Activated naive CD8-positive, alpha-beta T cell treated with anti-CD3 and anti-CD28 coated beads, Interleukin-2, amount 50 U/mL, for 24 hours (primary cell): ENCODE results near the gene ADGRF1.
"Not testable (repeated sequence)": the region's sequence is repeated elsewhere in the genome, so short reads cannot be mapped to it uniquely, and the experiment has no call there.

Source experiments
- ATAC-seq: fragments of 150-1000 bp; cut with Tn5 transposase; one replicate; pipeline ENCODE4 v1.10.0; 2021
- DNase-seq: peaks from one replicate; pipeline ENCODE4 v3.0.0; 2021
- H3K27ac Mint-ChIP-seq: one replicate; pipeline ENCODE4 v1.8.0; 2021; ENCODE audit warnings: mild to moderate bottlenecking, mixed read lengths
- H3K27me3 Mint-ChIP-seq: one replicate; pipeline ENCODE4 v1.8.0; 2021; ENCODE audit warnings: mixed read lengths
- H3K36me3 Mint-ChIP-seq: one replicate; pipeline ENCODE4 v1.8.0; 2021; ENCODE audit warnings: low read depth, mixed read lengths
- H3K4me1 Mint-ChIP-seq: one replicate; pipeline ENCODE4 v1.8.0; 2021; ENCODE audit warnings: mixed read lengths
- H3K4me3 Mint-ChIP-seq: one replicate; pipeline ENCODE4 v1.8.0; 2021; ENCODE audit warnings: mild to moderate bottlenecking, moderate library complexity, mixed read lengths
- H3K9me3 Mint-ChIP-seq: one replicate; pipeline ENCODE4 v1.8.0; 2021; ENCODE audit warnings: mixed read lengths

Gene ADGRF1

DNA sequence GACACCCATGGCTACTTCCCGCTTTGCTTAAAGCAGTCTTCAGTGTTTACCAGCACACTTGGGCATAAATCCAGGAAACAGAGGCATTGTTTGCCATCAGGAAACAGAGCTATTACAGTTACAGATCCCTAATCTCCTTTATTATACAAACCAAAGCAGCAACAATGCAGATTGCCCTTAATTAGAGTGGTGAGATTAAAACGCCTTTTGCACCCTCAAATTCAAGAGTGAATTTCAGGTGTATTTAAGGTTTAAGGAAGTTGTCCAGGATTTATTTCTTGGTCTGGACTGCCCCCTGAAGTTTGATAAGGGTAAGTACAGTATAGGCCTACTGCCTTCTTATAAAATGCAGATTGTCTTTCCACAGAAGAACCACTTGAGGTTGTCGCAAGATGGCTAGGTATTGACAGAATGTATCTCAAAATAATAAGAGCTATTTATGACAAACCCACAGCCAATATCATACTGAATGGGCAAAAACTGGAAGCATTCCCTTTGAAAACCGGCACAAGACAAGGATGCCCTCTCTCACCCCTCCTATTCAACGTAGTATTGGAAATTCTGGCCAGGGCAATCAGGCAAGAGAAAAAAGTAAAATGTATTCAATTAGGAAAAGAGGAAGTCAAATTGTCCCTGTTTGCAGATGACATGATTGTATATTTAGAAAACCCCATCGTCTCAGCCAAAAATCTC lies 51.2 kb downstream of the ADGRF1 start:
- H3K4me1 Mint-ChIP-seq, ATAC-seq, H3K4me3 Mint-ChIP-seq, H3K9me3 Mint-ChIP-seq, H3K27ac Mint-ChIP-seq, H3K36me3 Mint-ChIP-seq, H3K27me3 Mint-ChIP-seq, DNase-seq: not testable (repeated sequence)

DNA sequence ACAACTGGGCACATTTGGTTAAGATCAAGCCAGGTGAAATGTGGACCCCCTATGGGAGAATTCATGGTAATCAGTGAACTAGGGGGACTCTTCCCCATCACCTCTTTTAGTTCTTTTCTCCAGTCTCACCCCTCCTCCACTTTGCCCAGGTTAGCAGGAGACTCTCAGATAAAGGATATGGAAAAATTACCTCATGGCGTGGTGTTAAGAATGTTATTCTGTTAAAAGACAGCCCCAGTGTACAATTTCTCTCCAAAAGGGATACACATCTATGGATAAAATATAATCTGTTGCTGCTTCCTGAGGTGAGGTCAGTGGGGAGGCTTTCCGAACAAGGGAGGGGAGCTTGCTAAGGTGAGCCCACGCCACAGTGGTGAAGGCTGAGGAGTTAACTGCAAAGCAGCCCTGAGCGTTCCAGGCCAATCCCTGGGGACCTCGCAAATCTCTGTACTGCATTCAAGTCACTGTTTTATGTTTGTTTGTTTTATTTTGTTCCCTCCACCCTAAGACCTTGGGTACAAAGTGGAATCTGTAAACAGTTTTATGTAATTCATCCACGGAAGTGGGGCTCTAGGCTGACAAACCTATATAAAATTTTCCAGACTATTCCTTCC lies 52.0 kb downstream of the ADGRF1 start:
- DNase-seq (no peak), ATAC-seq (no peak)
- H3K36me3 Mint-ChIP-seq: no peaks in the 10 kb centered on the region
- H3K27ac Mint-ChIP-seq: no peak overlapping the region
- no peaks in the 10 kb centered on the region for H3K4me1 Mint-ChIP-seq
- peaks cover 4% of the 10 kb centered on the region for H3K27me3 Mint-ChIP-seq
- H3K4me3 Mint-ChIP-seq: no peak overlapping the region
- H3K9me3 Mint-ChIP-seq: no peaks in the 10 kb centered on the region

DNA sequence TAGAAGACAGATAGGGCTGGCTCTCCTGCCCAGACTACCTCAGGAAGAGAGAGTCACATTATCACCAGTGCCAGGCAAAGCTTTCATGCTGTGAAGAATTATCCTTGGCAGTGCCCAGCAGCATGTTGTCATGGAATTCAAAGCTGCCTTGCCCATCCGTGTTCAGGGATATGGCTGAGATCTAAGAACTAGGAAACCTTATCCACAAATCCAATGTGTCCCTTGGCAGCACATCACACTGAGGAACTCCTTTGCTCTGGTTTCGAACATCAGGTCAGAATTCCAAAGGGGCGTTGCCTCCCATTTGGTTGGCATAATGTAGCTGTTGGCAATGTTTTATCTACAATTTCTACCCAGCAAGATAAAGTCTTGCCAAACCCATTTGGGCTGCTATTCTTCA lies 52.7 kb downstream of the ADGRF1 start:
- Mint-ChIP-seq H3K27me3 (peaks cover 4% of the 10 kb centered on the region), H3K27ac (no peak overlapping the region), H3K9me3 (no peaks in the 10 kb centered on the region), H3K4me3 (no peak overlapping the region), H3K4me1 (no peaks in the 10 kb centered on the region), H3K36me3 (no peaks in the 10 kb centered on the region)
- DNase-seq (no peak), ATAC-seq (no peak)

DNA sequence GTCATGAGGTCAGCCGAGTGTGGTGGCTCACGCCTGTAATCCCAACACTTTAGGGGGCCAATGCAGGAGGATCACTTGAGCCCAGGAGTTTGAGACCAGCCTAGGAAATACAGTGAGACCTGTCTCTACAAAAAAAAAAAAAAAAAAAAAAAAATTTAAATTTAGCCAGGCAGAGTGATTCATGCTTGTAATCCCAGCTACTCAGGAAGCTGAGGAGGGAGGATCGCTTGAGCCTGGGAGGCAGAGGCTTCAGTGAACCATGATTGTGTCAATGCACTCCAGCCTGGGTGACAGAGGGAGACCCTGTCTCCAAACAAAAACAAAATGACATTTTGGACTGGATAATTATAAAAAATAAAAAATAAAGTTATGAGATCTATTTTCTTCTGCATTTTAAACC lies 56.2 kb downstream of the ADGRF1 start:
- H3K4me3 Mint-ChIP-seq: no peak overlapping the region
- no peaks in the 10 kb centered on the region for H3K9me3 Mint-ChIP-seq
- no peaks in the 10 kb centered on the region for H3K27me3 Mint-ChIP-seq
- no peak overlapping the region for H3K27ac Mint-ChIP-seq
- no peaks in the 10 kb centered on the region for H3K4me1 Mint-ChIP-seq
- no peaks in the 10 kb centered on the region for H3K36me3 Mint-ChIP-seq
- no peak for DNase-seq
- no peak for ATAC-seq

DNA sequence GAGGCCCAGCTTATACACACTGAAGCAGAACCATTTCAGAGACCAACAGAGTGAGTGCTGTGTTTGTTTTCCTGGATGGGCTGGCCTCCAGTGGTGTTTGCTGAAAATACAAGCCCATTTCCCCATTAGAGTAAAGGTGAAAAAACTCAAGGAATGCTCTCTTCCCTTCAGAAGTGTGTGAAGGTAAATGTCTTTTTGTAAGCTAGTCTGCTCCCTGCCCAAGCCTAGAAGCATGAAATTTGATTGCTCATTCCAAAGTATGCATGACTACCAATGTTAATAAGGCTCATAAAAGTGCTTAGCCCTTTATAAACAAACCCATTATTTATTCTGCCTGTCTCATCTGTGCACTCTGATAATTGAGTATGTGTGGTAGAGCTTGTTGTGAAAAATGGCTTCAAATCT lies 59.1 kb downstream of the ADGRF1 start:
- Mint-ChIP-seq H3K4me3 (no peak overlapping the region), H3K27ac (no peak overlapping the region), H3K4me1 (no peaks in the 10 kb centered on the region), H3K27me3 (no peaks in the 10 kb centered on the region), H3K36me3 (no peaks in the 10 kb centered on the region), H3K9me3 (no peaks in the 10 kb centered on the region)
- ATAC-seq (no peak), DNase-seq (no peak)

DNA sequence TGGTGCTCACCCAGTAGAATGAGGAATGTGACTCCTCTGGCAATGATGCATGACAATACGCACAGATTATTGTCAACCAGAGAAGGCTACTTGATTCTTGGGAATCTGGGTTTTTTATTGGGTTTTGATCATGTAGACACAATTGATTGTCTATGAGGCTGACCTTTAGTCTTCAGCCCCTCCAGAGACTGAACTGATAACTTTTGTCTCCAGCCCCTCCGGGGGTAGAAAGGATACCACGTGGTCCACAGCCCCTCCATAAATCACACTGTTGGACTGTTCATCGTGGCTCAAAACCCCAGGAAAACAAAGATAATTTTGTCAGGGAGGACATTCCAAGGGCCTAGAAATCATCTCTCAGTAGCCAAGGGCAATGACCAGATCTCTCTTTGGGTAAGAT lies 62.9 kb downstream of the ADGRF1 start:
- H3K36me3 Mint-ChIP-seq: no peaks in the 10 kb centered on the region
- no peaks in the 10 kb centered on the region for H3K9me3 Mint-ChIP-seq
- no peaks in the 10 kb centered on the region for H3K27me3 Mint-ChIP-seq
- no peak overlapping the region for H3K27ac Mint-ChIP-seq
- H3K4me3 Mint-ChIP-seq: no peak overlapping the region
- H3K4me1 Mint-ChIP-seq: no peaks in the 10 kb centered on the region
- DNase-seq (no peak), ATAC-seq (no peak)

DNA sequence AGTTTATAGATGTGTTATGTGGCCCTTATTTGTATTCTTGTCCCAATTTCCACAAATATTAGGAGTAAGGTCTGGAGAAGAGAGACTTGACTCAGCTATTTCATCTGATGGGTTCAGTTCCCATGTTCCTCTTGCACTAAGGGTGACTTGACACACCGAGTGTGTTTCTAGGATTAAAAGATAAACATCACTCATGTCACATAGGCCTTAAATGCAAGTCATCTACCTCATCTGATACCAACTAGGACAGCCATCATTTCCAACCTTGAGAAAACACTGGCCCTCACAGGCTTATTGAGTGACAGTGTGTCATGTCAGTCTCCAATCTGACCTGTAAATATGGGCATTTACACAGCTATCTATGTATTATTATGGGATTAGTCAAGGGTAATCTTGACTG lies 67.3 kb downstream of the ADGRF1 start:
- DNase-seq (no peak), ATAC-seq (no peak)
- no peaks in the 10 kb centered on the region for H3K36me3 Mint-ChIP-seq
- no peaks in the 10 kb centered on the region for H3K4me1 Mint-ChIP-seq
- H3K27ac Mint-ChIP-seq: no peak overlapping the region
- no peak overlapping the region for H3K4me3 Mint-ChIP-seq
- H3K9me3 Mint-ChIP-seq: no peaks in the 10 kb centered on the region
- H3K27me3 Mint-ChIP-seq: peaks cover 1% of the 10 kb centered on the region

DNA sequence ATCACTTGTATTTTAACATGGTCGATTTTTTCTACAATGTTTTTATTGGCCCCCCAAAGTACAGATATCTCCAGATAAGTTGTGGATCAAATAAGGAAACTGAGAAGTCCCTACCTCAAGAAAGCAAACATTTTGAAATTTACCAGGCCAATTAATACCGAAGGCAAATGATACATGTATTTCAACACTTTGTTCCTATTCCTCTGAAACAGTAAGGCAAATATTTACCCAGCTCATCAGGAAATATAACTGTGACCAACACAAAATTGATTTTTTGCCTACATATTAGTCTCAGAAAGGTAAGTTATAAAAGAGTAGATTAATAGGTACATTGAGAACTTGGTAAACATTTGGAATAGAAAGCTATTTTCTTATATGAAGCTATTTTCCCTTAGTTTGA lies 69.1 kb downstream of the ADGRF1 start:
- Mint-ChIP-seq H3K4me3 (no peak overlapping the region), H3K27ac (no peak overlapping the region), H3K9me3 (no peaks in the 10 kb centered on the region), H3K27me3 (peaks cover 3% of the 10 kb centered on the region), H3K4me1 (no peaks in the 10 kb centered on the region), H3K36me3 (no peaks in the 10 kb centered on the region)
- no peak for DNase-seq
- no peak for ATAC-seq

DNA sequence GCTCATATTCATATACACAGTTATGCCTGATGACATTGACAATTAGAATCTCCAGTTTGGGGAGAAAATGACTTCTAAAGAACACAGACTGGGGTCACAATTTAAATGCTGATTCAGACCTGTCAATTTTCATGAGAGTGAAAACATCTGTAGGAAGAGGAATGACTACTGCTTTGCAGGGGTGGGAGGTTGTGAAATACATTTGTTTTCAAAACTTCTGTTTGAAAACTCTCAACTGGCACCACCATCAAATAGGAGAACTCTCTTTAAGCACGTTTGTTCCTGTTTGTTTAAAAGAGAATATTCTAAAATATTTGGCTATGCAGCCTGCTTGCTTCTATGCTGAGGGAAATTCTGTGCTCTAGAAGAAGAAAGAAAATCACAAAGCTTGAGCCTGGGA lies 69.6 kb downstream of the ADGRF1 start:
- no peak overlapping the region for H3K27ac Mint-ChIP-seq
- no peaks in the 10 kb centered on the region for H3K36me3 Mint-ChIP-seq
- H3K27me3 Mint-ChIP-seq: peaks cover 3% of the 10 kb centered on the region
- no peaks in the 10 kb centered on the region for H3K9me3 Mint-ChIP-seq
- no peaks in the 10 kb centered on the region for H3K4me1 Mint-ChIP-seq
- ATAC-seq: no peak
- H3K4me3 Mint-ChIP-seq: no peak overlapping the region
- DNase-seq: no peak

DNA sequence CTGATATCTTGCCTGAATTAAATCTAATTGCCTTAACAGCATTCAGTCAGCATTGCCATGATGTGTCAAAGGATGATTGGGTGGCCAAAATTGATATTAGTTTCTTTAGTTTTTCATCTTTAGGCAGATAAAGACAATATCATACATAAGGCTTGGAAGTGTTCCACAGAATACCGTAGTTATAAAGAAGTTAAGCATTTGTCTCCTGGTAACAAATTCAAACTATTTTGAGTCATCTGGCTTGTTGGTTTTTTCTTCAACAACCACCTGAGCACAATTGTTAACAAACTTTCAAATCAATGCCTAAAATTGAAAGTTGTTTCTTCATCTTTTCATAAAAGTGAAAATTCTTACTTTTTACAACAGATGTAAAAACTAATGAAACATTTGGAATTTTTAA lies 72.9 kb downstream of the ADGRF1 start:
- DNase-seq (no peak), ATAC-seq (no peak)
- Mint-ChIP-seq H3K27ac (no peak overlapping the region), H3K27me3 (peaks cover 12% of the 10 kb centered on the region), H3K4me1 (no peaks in the 10 kb centered on the region), H3K4me3 (no peak overlapping the region), H3K9me3 (no peaks in the 10 kb centered on the region), H3K36me3 (no peaks in the 10 kb centered on the region)

DNA sequence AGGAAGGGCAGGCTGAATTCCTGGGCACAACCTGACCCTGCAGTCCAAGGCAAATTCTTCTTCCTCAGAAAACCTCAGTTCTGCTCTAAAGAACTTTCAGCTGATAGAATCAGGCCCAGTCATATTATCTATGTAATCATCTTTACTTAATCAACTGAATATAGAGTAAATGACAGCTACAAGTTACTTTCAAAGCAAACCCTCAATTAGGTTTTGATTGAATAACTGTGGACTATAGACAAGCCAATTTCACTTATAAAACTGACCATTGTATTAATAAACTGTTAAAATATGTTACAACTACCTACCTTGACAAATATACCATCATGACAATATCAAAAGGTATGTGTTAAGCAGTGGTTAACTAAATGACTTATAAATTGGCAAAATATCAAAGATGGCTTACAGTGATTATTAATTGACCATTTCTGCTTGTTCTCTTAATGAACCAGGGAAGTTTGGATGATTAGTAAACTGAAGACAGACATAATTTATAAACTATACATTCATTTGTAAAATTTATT lies 74.2 kb downstream of the ADGRF1 start:
- Mint-ChIP-seq H3K36me3 (no peaks in the 10 kb centered on the region), H3K27ac (no peak overlapping the region), H3K27me3 (peaks cover 12% of the 10 kb centered on the region), H3K4me3 (no peak overlapping the region), H3K9me3 (no peaks in the 10 kb centered on the region), H3K4me1 (no peaks in the 10 kb centered on the region)
- ATAC-seq: no peak
- DNase-seq: no peak

DNA sequence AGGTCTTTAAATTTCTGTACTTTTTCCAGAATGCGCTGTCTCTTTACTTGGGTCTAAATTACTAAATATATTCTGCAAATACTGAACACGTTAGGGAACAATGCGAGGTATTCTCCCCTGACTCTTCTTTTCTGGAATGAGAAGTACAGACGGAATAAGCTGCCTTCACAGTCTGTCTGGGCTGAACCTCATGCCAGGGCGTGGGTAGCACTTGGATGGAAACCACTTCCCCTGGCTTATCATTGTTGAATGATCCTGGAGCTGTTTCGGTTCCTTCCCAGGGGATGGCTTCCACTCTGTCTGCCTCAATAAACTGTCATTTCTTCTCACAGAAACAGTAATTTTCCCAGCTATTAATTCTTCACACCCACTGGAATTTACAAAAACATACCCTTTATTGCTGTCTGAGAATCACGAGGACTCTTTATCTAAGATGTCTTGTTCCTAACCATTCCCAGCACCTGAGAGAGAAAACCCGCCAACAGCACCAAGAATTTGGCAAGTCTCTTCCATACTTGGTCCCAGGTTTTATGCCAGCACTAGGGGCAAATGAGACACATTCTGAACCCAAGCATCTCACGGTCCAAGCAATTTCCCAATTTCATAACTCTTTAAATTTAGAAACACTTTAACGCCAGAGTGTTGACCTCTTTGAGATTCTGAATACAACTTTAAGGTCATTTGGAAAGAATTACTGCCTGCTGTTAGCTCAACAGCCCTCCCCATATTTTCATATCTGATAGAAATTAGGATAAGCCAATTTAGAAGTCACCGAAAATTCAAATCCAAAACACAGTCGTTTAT lies 77.2 kb downstream of the ADGRF1 start:
- DNase-seq (no peak), ATAC-seq (no peak)
- Mint-ChIP-seq H3K27me3 (peaks cover 14% of the 10 kb centered on the region), H3K27ac (no peak overlapping the region), H3K4me1 (no peaks in the 10 kb centered on the region), H3K9me3 (no peaks in the 10 kb centered on the region), H3K4me3 (no peak overlapping the region), H3K36me3 (no peaks in the 10 kb centered on the region)

DNA sequence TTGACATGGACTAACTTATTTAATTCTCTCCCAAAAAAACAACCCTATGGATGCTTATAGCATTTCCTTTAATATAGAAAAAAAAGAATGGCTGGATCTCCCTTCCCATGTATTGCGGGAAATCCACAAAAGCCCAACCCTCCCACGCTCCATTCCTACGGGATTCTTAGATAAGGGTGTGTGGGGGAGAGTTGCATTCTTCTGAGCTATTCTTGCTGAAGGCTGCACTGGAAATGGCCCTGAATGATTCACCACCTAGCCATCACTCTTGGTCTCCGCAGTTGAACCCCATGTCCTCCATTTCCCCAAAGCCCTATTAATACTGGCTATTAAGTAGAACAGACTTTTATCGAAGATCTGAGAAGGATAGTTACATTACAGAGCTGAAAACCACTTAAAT lies 78.5 kb downstream of the ADGRF1 start:
- no peak for ATAC-seq
- Mint-ChIP-seq H3K4me3 (no peak overlapping the region), H3K36me3 (no peaks in the 10 kb centered on the region)

DNA sequence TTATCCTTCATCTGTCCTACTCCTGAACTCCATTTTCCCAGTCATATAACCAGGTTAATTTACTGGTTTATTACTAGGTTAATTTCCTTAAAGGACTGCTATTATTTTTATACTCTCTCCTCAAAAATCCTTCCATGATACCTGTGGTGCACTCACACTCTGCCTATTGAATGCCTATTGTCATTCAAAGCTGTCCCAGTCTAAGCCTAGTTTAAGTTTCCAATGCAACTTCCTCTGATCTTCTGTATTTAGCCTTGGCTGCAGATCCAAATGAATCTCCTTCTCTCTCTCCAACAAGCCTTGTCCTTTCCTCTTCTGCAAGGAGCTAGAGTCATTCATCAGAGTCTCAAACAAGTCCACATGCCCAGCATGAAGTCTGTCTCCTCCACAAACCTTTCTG lies 79.1 kb downstream of the ADGRF1 start:
- no peaks in the 10 kb centered on the region for H3K9me3 Mint-ChIP-seq
- ATAC-seq (no peak), DNase-seq (no peak)

More for the DNA sequence above, 78.5 kb downstream of the ADGRF1 start:
- DNase-seq: no peak
- peaks cover 16% of the 10 kb centered on the region for H3K27me3 Mint-ChIP-seq
- no peak overlapping the region for H3K27ac Mint-ChIP-seq
- H3K9me3 Mint-ChIP-seq: no peaks in the 10 kb centered on the region
- H3K4me1 Mint-ChIP-seq: no peaks in the 10 kb centered on the region

DNA sequence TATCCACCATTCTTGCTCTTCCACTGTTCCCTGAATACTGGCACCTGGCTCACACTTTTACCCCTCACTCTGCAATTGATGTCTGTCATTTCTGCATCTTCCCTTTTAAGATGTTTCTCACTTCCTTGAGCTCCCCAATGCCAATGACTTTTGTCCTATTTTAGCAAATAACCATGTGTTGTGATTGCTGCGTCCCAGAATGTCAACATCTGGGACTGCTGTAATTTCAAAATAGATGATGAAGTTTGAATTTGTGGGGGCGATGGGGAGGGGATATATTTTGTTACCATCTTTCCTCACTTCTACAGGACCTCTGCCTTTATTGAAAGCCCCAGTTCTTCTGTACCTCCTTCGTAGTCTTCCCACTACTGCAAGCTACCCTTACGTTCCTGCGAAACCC lies 80.4 kb downstream of the ADGRF1 start:
- Mint-ChIP-seq H3K36me3 (no peaks in the 10 kb centered on the region), H3K27me3 (peaks cover 16% of the 10 kb centered on the region)

More for the DNA sequence above, 79.1 kb downstream of the ADGRF1 start:
- no peaks in the 10 kb centered on the region for H3K36me3 Mint-ChIP-seq
- H3K27me3 Mint-ChIP-seq: peaks cover 16% of the 10 kb centered on the region
- H3K4me3 Mint-ChIP-seq: no peak overlapping the region
- H3K27ac Mint-ChIP-seq: no peak overlapping the region
- no peaks in the 10 kb centered on the region for H3K4me1 Mint-ChIP-seq

More for the DNA sequence above, 80.4 kb downstream of the ADGRF1 start:
- DNase-seq (no peak), ATAC-seq (no peak)
- Mint-ChIP-seq H3K27ac (no peak overlapping the region), H3K4me1 (no peaks in the 10 kb centered on the region), H3K9me3 (no peaks in the 10 kb centered on the region), H3K4me3 (no peak overlapping the region)
